HL-60 (cell line): ENCODE data around the gene LRFN4.

Experiments
- GABPA ChIP-seq: IDR thresholded peaks from 2 replicates; pipeline ENCODE4 v1.6.1; 2012; ENCODE audit warnings: low read depth
- TF ChIP-seq, protein P1 (sequence below): IDR thresholded peaks from one replicate; pipeline ENCODE4 v1.5.1; 2011; ENCODE audit warnings: low read length, control low read depth, inconsistent platforms; ENCODE audit not compliant: insufficient read depth
- TF ChIP-seq, protein P2 (sequence below): IDR thresholded peaks from 2 replicates; pipeline ENCODE4 v1.6.1; 2012; ENCODE audit warnings: low read depth; ENCODE audit not compliant: insufficient replicate concordance

DNA sequence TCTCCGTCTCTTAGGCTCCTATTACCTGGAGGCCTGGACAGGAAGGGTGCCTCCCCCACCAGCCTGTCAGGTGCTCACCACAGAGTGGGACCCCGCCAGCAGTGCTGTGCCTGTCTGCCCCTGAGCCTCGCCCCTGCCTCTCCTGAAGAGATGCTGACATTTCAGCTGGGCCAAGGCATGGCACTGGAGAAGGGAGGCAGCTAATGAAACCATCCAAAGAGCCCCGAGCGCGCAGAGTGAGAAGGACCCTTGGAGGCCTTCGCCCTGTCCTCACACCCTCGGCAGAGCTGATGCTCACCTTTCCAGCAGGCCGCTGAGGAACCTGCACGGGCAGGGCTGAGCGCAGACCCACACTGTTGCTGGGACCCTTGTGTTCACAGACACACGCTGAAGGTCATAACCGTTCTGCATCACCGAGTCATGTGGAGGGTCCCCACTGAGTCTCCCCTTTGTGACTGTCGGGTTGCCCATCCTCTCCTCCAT lies 2.1 kb upstream of the LRFN4 start:
- TF ChIP-seq, protein P1, sequence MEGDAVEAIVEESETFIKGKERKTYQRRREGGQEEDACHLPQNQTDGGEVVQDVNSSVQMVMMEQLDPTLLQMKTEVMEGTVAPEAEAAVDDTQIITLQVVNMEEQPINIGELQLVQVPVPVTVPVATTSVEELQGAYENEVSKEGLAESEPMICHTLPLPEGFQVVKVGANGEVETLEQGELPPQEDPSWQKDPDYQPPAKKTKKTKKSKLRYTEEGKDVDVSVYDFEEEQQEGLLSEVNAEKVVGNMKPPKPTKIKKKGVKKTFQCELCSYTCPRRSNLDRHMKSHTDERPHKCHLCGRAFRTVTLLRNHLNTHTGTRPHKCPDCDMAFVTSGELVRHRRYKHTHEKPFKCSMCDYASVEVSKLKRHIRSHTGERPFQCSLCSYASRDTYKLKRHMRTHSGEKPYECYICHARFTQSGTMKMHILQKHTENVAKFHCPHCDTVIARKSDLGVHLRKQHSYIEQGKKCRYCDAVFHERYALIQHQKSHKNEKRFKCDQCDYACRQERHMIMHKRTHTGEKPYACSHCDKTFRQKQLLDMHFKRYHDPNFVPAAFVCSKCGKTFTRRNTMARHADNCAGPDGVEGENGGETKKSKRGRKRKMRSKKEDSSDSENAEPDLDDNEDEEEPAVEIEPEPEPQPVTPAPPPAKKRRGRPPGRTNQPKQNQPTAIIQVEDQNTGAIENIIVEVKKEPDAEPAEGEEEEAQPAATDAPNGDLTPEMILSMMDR = no peak
- no peak for TF ChIP-seq GABPA
- TF ChIP-seq, protein P2, sequence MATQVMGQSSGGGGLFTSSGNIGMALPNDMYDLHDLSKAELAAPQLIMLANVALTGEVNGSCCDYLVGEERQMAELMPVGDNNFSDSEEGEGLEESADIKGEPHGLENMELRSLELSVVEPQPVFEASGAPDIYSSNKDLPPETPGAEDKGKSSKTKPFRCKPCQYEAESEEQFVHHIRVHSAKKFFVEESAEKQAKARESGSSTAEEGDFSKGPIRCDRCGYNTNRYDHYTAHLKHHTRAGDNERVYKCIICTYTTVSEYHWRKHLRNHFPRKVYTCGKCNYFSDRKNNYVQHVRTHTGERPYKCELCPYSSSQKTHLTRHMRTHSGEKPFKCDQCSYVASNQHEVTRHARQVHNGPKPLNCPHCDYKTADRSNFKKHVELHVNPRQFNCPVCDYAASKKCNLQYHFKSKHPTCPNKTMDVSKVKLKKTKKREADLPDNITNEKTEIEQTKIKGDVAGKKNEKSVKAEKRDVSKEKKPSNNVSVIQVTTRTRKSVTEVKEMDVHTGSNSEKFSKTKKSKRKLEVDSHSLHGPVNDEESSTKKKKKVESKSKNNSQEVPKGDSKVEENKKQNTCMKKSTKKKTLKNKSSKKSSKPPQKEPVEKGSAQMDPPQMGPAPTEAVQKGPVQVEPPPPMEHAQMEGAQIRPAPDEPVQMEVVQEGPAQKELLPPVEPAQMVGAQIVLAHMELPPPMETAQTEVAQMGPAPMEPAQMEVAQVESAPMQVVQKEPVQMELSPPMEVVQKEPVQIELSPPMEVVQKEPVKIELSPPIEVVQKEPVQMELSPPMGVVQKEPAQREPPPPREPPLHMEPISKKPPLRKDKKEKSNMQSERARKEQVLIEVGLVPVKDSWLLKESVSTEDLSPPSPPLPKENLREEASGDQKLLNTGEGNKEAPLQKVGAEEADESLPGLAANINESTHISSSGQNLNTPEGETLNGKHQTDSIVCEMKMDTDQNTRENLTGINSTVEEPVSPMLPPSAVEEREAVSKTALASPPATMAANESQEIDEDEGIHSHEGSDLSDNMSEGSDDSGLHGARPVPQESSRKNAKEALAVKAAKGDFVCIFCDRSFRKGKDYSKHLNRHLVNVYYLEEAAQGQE = no peak
